Activated CD8-positive, alpha-beta memory T cell treated with anti-CD3 and anti-CD28 coated beads for 36 hours (primary cell): ENCODE data around the gene FAM187B. TPM values are rescaled to one million over a fixed set of nuclear protein-coding genes. Genes with fewer than 3 reads are reported as not detected.

Source experiments
- CTCF ChIA-PET: fragments of 350-600 bp; sonication (Branson Sonifier 250); formaldehyde crosslinking; loops from one replicate; lab custom pipeline; 2021; ENCODE audit warnings: antibody characterized with exemption; lab: Charles Lee
- POLR2A ChIA-PET: fragments of 350-600 bp; sonication (Branson Sonifier 250); formaldehyde crosslinking; loops from one replicate; lab custom pipeline; 2021; ENCODE audit warnings: antibody characterized with exemption; lab: Charles Lee
- total RNA-seq, 2 experiments: library from RNA; stranded (reverse); gene quantifications; one replicate each; pipeline ENCODE4 v1.2.3, GENCODE V29; 2021

Gene FAM187B
- total RNA-seq, 2 experiments from 2014 or later, result not detected

DNA sequence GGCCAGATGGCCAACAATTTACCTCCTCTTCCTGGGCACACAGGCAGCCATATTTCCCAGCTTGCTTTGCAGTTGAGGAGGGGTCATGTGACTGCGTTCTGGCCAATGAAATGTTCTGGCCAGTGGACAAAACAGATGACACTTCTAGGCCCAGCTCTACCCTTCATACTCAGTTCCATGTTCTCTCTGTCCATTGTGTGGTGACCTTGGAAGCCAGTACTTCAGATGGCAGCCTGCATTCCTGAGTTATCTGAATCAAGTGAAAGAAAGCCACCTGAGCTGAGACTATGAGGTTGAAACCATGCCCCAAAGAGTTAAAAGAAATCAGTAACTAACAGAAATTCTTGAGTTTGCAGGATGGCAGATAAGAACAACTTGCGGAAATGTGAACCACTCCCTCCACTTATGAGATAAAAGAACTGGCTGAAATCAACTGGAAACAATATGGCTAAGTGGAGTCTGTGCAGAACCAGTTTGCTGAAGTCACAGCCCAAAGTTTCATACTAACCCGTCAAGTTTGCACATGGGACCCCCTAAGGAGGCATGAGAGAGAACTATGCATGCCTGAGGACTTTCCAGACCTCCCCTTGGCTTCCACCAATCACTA, 8.1 kb downstream of the FAM187B start:
- POLR2A ChIA-PET, result no interaction called here
- CTCF ChIA-PET, result no interaction called here

DNA sequence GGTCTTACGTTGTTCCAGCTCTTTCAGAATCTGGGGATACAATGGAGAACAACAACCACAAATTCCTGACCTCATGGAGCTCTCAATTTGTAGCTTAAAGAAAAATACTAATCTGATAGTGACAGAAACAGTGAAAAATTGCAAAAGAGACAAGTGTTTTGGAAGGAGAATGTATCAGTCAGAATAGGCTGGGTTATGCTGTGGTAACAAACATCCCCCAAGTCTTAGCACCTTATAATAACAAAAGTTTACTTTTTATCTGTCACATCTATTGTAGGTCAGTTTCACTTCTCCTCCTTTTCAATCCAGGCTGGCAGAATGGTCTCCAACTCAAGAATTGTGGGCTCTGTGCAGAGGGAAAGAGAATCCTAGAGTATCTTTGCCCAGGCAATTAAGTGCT, 9.5 kb downstream of the FAM187B start:
- CTCF ChIA-PET, result interaction anchor here (0.6 kb wide), 1 partner anchor 52 kb away, joined by 3 read pairs; no protein-coding TSS in a partner anchor

DNA sequence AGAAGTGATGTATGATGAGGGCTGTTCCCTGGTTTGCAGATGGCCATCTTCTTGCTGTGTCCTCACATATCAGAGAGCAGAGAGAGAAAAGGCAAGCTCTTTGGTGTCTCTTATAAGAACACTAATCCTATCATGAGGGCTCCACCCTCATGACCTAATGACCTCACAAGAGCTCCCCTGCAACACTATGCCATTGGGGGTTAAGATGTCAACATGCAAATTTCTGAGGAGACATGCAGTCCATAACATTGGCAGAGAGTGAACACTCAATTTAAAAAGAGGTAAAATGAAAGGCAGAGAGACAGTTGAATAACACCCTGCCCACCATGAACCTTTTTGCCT, 10.9 kb downstream of the FAM187B start:
- ChIA-PET POLR2A (interaction anchor here (0.9 kb wide), 1 partner anchor 64 kb away, joined by 3 read pairs; no protein-coding TSS in a partner anchor), CTCF (interaction anchor here (0.7 to 1.2 kb wide), 2 partner anchors 26 to 866 kb away, joined by 3 read pairs; no protein-coding TSS in a partner anchor)

More for the DNA sequence above, 9.5 kb downstream of the FAM187B start:
- POLR2A ChIA-PET, result no interaction called here

DNA sequence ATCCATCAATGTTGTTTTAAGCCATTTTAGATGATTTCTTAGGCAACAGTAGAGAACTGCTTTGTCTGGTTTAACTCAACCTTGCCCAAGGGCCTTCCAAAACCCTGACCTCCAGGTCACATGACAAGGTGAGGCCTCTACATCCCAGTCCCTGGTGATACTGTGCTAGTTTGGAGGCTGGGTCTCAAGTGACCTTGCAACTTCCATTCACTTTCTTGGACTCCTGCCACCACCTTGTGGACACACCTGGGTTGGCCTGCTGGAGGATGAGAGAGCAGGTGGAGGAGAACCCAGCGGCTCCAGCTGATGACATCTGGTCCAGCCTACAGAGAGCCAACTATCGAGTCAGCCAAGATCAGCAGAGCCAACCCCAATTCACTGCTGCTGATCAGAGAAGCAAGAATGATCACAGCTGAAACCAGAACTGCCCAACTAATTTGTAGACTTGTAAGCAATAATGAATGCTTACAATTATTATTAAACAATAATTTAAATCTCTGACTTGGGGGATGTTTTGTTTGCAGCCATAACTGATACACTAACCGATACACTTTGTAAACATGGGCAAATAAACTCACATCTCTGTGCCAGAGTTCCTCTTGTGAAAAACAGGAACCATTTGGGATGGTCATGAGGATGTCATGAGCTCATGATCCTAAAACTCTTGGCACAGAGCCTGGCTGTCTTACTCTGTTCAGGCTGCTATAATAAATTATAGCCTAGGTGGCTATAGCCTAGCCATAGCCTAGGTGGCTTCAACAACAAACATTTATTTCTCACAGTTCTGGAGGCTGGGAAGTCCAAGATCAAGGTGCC, 11.5 kb downstream of the FAM187B start:
- ChIA-PET POLR2A (interaction anchor here (0.9 kb wide), 1 partner anchor 63 kb away, joined by 3 read pairs; no protein-coding TSS in a partner anchor), CTCF (interaction anchor here (0.7 to 1.2 kb wide), 2 partner anchors 25 to 865 kb away, joined by 3 read pairs; no protein-coding TSS in a partner anchor)

DNA sequence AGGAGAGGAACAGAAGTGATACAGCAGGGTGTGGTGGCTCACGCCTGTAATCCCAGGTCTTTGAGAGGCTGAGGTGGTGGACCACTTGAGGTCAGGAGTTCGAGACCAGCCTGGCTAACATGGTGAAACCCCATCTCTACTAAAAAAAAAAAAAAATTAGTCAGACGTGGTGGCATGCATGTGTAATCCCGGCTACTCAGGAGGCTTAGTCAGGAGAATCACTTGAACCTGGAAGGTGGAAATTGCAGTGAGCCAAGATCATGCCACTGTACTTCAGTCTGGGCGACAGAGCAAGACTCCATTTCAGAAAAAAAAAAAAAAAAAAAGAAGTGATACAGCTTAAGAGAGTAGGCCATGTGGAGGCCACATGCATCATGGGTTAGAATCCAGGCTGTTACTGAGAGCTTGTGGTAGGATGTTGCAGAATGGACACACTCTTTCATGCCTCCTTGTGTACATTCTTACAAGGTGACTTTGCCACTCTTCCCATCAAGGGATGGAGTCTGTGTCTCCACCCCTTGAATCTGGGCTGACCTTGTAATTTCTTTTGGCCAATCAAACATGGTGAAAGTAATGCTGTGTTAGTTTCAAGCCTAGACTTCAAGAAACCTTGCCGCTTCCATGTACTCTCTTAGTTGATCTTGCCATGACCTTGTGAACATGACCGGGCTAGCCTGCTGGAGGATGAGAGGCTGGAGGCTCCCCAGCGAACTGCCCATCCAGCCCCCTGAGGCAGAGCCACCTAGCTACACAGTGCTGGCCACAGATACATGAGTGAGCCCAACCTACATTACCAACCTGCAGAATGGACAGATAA, 12.3 kb downstream of the FAM187B start:
- CTCF ChIA-PET, result interaction anchor here (1.8 kb wide), 1 partner anchor 17 kb away, joined by 5 read pairs; no protein-coding TSS in a partner anchor
- POLR2A ChIA-PET, result no interaction called here

DNA sequence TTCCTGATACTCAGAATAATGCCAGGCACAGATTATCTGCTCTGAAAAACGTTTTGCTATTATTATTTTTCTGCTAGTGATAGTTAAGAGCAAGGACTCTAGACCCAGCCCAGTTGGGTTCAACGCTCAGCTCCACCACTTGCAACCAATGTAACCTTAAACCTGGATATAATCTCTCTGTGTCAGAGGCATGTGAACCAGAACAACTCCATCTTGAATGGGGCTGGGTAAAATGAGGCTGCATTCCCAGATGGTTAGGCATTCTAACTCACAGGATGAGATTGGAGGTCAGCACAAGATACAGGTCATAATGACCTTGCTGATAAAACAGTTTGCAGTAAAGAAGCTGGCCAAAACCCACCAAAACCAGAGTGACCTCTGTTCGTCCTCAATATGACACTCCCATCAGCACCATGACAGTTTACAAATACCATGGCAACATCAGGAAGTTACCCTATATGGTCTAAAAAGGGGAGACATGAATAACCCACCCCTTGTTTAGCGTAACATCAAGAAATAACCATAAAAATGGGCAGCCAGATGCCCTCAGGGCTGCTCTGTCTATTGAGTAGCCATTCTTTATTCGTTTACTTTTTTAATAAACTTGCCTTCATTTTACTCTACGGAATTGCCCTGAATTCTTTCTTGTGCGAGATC, 13.6 kb downstream of the FAM187B start:
- ChIA-PET POLR2A (no interaction called here), CTCF (interaction anchor here (0.8 to 1.8 kb wide), 3 partner anchors 16 to 71 kb away, joined by 3 to 5 read pairs (median 3); no protein-coding TSS in a partner anchor)

DNA sequence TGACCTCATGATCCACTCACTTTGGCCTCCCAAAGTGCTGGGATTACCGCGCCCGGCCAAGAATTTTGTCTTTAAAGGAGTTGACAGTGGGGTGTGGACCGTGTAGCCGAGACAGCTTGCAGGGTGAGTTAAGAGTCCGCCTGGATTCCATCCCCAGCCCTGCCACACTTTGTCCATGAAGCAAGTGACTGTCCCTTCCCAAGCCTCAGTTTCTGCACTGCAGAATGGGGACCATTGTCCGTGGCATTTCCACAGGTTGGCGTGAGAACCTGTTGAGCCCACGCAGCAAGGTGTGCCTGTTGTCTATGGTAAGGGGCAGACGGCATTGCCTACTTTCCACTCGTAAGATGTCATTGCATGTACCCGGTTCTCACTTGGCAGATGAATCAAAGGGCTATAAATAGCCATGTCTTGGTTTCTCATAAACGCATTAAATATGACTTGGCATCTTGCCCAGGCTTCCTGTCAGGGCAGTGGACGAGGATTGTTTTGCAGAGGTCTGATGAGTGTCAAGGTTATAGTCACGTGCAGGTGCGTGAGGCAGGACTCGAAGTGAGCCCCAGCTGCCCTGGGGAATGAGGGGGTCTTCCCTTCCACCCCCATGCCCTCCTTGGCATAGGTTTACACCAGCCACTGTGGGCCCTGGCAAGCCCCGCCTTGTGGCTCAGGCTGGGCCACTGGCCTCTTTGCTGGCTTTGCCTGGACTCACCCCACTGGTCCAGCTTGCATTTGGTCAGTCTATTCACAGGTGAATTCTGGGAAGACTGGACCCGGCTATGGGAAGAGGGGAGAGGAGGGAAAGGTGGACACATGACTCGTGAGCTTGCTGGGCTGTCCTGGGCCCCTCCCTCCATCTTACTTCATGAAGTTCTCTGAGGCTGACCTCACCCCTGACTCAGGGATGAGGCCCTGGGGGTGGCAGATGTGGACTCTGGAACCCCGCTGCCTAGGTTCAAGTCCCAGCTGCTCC, 14.6 kb downstream of the FAM187B start:
- POLR2A ChIA-PET, result interaction anchor here (1.2 kb wide), 1 partner anchor 26 kb away, joined by 3 read pairs; no protein-coding TSS in a partner anchor
- CTCF ChIA-PET, result interaction anchor here (0.5 to 1.4 kb wide), 4 partner anchors 23 to 242 kb away, joined by 3 to 5 read pairs (median 3); no protein-coding TSS in a partner anchor

DNA sequence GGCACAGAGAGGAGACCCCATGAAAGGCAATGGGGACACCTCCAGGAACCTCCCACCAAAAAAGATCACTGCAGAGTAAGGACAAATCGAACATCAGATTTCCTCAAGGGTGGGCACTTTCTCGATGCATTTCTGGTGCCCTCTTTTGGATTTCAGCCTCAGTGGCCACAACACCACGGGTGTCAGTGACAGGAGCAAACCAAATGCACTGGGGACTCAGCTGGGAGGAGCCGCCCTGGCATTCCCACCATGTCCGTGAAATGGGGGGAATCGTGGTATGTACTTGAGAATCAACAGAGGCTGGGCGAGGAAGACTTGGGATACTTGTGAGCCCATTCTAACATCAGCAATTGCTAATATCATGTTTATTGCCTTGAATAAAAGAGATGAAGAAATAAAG, 16.3 kb downstream of the FAM187B start:
- CTCF ChIA-PET, result interaction anchor here (0.8 to 0.9 kb wide), 2 partner anchors 9 to 23 kb away, joined by 3 read pairs; no protein-coding TSS in a partner anchor
- POLR2A ChIA-PET, result interaction anchor here (0.6 to 0.7 kb wide), 2 partner anchors 25 to 55 kb away, joined by 4 read pairs; no protein-coding TSS in a partner anchor

DNA sequence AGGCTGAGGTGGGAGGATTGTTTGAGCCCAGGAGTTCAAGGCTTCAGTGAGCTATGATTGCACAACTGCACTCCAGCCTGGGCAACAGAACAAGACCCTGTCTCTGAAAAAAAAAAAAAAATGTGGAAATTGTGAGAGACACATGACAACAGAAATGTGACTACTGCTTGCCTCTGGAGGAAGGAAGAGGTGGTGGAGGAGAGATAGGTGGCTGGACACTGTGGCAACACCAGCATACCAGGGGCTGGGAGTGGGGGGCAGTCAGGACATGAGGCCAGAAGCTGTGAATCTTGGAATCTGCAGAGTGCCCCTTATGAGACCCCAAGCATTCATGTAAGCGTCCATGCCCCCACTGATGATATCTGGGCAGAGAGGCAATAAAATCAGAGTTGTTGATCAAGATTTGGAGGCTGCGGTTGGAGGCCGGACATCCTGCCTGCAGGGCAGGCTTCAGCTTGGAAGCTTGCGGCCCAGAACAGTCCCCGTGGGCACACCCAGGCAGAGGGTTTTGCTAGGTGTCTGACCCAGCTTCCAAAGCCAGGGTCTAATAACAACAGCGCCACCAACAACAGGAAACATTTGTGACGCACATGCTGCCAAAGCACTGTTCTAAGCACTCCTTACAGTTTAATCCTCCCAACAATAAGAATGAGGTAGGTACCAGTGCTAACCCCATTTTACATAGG, 16.9 kb downstream of the FAM187B start:
- ChIA-PET POLR2A (interaction anchor here (0.6 to 1.1 kb wide), 4 partner anchors 26 to 84 kb away, joined by 4 to 7 read pairs (median 4); no protein-coding TSS in a partner anchor), CTCF (interaction anchor here (0.6 to 0.9 kb wide), 4 partner anchors 8 to 126 kb away, joined by 3 read pairs; no protein-coding TSS in a partner anchor)

DNA sequence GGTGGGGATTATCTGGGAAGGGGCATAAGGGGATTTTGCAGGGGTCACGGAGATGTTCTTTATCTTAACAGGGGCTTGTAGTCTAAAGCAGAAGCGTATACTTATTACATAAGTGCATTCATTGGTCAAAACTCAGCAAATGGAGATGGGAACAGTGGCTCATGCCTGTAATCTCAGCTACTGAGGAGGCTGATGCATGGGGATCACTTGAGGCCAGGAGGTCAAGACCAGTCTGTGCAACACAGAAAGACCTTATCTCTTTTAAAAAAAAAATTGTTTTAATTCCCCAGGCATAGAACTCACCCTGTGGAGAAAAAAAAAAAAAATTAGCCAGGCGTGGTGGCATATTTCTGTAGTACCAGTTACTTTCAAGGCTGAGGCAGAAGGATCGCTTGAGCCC, 18.9 kb downstream of the FAM187B start:
- POLR2A ChIA-PET, result no interaction called here

DNA sequence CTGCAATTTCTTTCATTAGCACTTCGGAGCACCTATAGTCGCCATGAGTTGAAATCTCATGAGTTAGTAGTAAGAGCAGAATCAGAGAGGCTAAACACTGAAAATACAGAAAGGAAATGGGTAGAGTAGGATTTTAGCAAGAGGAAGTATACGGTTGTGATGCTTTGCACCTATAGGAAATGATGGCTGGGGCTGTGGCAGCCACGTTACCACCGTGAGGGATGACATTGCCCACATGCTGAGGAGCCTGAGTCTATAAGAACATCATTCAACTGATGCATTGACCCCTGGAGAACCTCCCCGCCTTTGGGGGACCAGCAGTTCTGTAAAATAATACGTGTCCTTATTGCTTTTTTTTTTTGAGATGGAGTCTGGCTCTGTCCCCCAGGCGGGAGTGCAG, 20.4 kb downstream of the FAM187B start:
- CTCF ChIA-PET, result interaction anchor here (1.5 kb wide), 1 partner anchor 65 kb away, joined by 3 read pairs; the partner anchor contains the start of gene FXYD7
- POLR2A ChIA-PET, result interaction anchor here (1.1 kb wide), 1 partner anchor 66 kb away, joined by 3 read pairs; no protein-coding TSS in a partner anchor

More for the DNA sequence above, 18.9 kb downstream of the FAM187B start:
- CTCF ChIA-PET, result no interaction called here

DNA sequence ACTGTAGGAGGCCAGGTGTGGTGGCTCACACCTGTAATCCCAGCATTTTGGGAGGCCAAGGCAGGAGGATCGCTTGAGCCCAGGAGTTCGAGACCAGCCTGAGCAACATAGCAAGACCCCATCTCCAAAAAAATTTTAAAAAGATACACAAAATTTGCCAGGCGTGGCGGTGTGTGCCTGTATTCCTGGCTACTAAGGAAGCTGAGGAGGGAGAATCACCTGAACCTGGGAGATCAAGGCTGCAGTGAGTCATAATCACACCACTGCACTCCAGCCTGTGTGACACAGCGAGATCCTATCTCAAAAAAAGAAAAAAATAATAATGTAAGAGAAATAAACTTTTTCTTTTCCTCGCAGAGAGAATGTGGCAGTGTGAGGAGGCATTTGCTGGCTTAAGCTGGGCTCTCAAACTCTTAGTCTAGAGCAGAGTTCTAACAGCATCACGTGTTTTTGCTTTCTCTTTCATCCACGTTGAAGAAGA, 21.1 kb downstream of the FAM187B start:
- ChIA-PET POLR2A (interaction anchor here (0.5 to 1.1 kb wide), 2 partner anchors 61 to 66 kb away, joined by 3 read pairs; no protein-coding TSS in a partner anchor), CTCF (interaction anchor here (1.5 to 1.8 kb wide), 2 partner anchors 64 to 66 kb away, joined by 3 to 9 read pairs; partner anchors contain the start of gene FXYD7)

DNA sequence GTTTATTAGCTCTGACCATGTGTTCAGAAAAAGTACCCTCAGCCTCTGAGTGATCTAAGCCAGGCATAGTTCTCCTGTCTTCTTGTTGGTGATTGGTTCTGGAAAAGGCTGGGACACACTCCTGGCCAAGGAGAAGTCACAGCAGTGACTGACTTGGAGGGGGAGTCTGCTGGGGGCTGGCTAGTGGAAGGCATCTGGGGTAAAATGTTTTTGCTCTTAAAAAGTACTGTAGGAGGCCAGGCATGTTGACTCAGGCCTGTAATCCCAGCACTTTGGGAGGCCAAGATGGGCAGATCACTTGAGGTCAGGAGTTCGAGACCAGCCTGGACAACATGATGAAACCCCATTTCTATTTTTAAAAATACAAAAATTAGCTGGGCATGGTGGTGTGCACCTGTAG, 21.7 kb downstream of the FAM187B start:
- ChIA-PET CTCF (interaction anchor here (1.4 to 1.8 kb wide), 3 partner anchors 53 to 65 kb away, joined by 3 to 9 read pairs (median 3); partner anchors contain the start of gene FXYD7), POLR2A (interaction anchor here (1.1 kb wide), 1 partner anchor 65 kb away, joined by 3 read pairs; no protein-coding TSS in a partner anchor)

DNA sequence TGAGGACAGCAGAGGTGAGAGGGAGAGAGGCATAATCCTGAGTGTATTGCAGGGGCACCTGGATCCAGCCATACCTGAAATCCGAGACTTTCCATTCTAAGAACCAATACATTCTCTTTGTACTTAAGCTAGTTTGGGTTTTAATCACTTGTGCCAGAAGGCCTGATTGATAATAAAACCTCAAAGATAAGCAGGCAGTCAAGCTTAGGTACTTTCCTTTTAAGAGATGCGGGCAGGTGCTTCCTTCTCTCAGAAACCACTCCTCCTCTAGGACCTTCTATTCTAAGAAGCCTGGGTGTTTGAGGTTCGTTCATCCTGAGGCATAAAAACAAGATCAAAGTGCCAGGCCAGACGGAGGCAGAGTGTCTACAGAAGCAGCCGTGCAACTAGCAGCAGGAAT, 22.2 kb downstream of the FAM187B start:
- CTCF ChIA-PET, result interaction anchor here (1.4 to 1.8 kb wide), 2 partner anchors 53 to 64 kb away, joined by 3 to 9 read pairs; no protein-coding TSS in a partner anchor
- POLR2A ChIA-PET, result no interaction called here

DNA sequence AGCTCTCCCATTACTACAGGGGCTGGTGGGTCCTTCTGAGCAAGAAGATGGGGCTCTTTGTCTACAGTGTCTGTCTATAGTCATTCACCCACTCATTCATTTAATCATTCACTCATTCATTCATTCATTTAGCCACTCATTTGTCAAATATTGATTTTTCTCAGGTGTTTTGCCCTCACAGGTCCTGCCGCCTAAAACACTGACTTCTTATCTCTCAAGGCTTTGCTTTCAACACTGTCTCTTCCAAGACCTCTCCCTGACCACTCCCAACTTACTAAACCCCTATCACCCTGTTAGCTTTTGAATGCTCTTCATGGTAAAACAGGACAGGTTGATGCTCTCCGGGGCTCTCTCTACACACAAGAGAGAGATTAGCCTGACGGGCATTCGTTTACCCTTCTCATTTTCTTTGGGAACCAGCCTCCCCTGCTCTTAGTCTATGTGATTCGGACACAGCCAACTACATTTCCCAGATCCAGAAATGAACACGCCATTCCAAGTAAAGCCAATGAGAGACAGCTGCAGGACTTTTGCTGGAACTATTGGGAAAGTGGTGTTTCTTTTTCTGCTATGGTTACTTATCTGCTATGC, 22.7 kb downstream of the FAM187B start:
- ChIA-PET CTCF (interaction anchor here (1.4 to 1.8 kb wide), 2 partner anchors 52 to 64 kb away, joined by 3 to 9 read pairs; no protein-coding TSS in a partner anchor), POLR2A (interaction anchor here (0.6 kb wide), 1 partner anchor 62 kb away, joined by 4 read pairs; no protein-coding TSS in a partner anchor)
